Gastroesophageal sphincter (tissue), 4 donors: ENCODE measurements around the gene ZMYND11. TPM values are rescaled to one million over a fixed set of nuclear protein-coding genes. Genes with fewer than 3 reads are reported as not detected.

Experiments
- ATAC-seq: fragments of 150-250 bp; one replicate; pipeline ENCODE4 v1.9.1; 2016; ENCODE audit warnings: mild to moderate bottlenecking, moderate library complexity
- H3K27ac ChIP-seq, 4 donors: fragments of 200-600 bp; sonication (generic) in 3 of 4; 1 replicate in 3 of 4; 2 replicates in 1 of 4; pipeline ENCODE4 v1.5.1; 2016 to 2019
- H3K27me3 ChIP-seq: fragments of 200-600 bp; sonication (generic); one replicate; pipeline ENCODE4 v1.5.1; 2019
- H3K36me3 ChIP-seq, 2 donors: fragments of 200-600 bp; sonication (generic); one replicate each; pipeline ENCODE4 v1.5.1; 2019; ENCODE audit warnings: control low read depth in 1 of 2
- H3K4me1 ChIP-seq, 3 donors: fragments of 200-600 bp; sonication (generic); 1 replicate in 2 of 3; 2 replicates in 1 of 3; pipeline ENCODE4 v1.5.1; 2016 to 2019; ENCODE audit warnings: control low read depth in 2 of 3
- H3K4me3 ChIP-seq, 2 donors: fragments of 200-600 bp; sonication (generic); one replicate each; pipeline ENCODE4 v1.5.1; 2019; ENCODE audit warnings: mild to moderate bottlenecking in 1 of 2, moderate library complexity in 1 of 2
- H3K9me3 ChIP-seq, 3 donors: fragments of 200-600 bp; sonication (generic); one replicate each; pipeline ENCODE4 v1.5.1; 2017 to 2019; ENCODE audit warnings: control low read depth in 2 of 3
- EP300 ChIP-seq: sonication (generic); formaldehyde crosslinking; IDR thresholded peaks from one replicate; pipeline ENCODE4 v1.6.1; 2017; ENCODE audit warnings: antibody characterized with exemption, mild to moderate bottlenecking
- POLR2A ChIP-seq, 2 donors: fragments of 450-650 bp; IDR thresholded peaks; one replicate each; pipeline ENCODE4 v1.6.1; 2017; ENCODE audit warnings: antibody characterized with exemption in 2 of 2, mild to moderate bottlenecking in 2 of 2, moderate library complexity in 1 of 2
- POLR2AphosphoS5 ChIP-seq: sonication (generic); formaldehyde crosslinking; IDR thresholded peaks from one replicate; pipeline ENCODE4 v1.6.1; 2017; ENCODE audit warnings: antibody characterized with exemption
- WGBS, 2 donors: methylation state at CpG; one replicate each; pipeline ENCODE4 v1.1.5; 2018; ENCODE audit warnings: low coverage in 1 of 2; 5-methylcytosine and 5-hydroxymethylcytosine counted together
- total RNA-seq, 4 donors: library from RNA; depleted of rRNA; stranded (reverse); fragments of >200 nt; gene quantifications; one replicate each; pipeline ENCODE4 v1.1.0, GENCODE V29; 2016
- TF ChIP-seq, protein P1 (sequence below), 4 experiments: fragments of 200-600 bp in 2 of 4; fragments of 450-650 bp in 2 of 4; sonication (generic) in 1 of 4; IDR thresholded peaks; one replicate each; pipeline ENCODE4 v1.5.1; 2017 to 2019; ENCODE audit warnings: antibody characterized with exemption in 4 of 4, mild to moderate bottlenecking in 2 of 4, moderate library complexity in 2 of 4

Gene ZMYND11
- total RNA-seq, 4 donors from 2014 or later: 131 to 176 (median 166) TPM

DNA sequence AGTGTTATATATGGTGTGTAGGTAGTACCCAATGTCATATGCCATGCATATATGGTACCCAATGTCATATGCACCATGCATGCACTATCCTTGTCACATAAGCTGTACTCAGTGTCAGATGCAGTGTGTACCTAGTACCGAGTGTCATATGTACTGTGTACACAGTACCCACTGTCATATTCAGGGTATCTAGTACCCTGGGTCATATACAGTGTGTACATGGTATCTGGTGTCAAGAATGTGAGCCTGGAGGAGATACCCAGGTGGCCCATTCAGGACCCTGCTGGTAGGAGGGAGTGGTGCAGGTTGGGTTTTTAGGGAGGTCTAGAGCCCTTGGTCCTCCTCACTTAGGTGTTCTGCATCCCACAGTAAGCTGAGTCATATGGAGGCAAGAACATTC, 1.8 kb downstream of the ZMYND11 start:
- H3K36me3 ChIP-seq: no peaks in the 10 kb centered on the region
- no peaks in the 10 kb centered on the region for H3K27me3 ChIP-seq
- H3K4me3 ChIP-seq: peak overlapping the region in 1 of 2 donors; percentile 72
- peak overlapping the region in 1 of 4 donors; percentile 99 for H3K27ac ChIP-seq
- no peak for ATAC-seq
- peaks cover 7 to 70% (median 18%) of the 10 kb centered on the region in 3 donors for H3K4me1 ChIP-seq
- no peaks in the 10 kb centered on the region for H3K9me3 ChIP-seq
- WGBS, 2 donors: 80% methylated on average over 1 of the region's 1 CpG; no CpG with 5 or more reads in 1 of the 2 donors
- TF ChIP-seq EP300 (no peak), POLR2A (IDR thresholded peaks at IDR 0.05) (no peak), POLR2AphosphoS5 (no peak)
- TF ChIP-seq, protein P1, sequence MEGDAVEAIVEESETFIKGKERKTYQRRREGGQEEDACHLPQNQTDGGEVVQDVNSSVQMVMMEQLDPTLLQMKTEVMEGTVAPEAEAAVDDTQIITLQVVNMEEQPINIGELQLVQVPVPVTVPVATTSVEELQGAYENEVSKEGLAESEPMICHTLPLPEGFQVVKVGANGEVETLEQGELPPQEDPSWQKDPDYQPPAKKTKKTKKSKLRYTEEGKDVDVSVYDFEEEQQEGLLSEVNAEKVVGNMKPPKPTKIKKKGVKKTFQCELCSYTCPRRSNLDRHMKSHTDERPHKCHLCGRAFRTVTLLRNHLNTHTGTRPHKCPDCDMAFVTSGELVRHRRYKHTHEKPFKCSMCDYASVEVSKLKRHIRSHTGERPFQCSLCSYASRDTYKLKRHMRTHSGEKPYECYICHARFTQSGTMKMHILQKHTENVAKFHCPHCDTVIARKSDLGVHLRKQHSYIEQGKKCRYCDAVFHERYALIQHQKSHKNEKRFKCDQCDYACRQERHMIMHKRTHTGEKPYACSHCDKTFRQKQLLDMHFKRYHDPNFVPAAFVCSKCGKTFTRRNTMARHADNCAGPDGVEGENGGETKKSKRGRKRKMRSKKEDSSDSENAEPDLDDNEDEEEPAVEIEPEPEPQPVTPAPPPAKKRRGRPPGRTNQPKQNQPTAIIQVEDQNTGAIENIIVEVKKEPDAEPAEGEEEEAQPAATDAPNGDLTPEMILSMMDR (IDR thresholded peaks at IDR 0.05): peak in 3 of 4 experiments; percentile 20 to 23 (median 21)

GRCh38 chr10:137606-138005, 2.4 kb downstream of the ZMYND11 start:
- Histone ChIP-seq H3K9me3 (no peaks in the 10 kb centered on the region), H3K27me3 (no peaks in the 10 kb centered on the region), H3K4me3 (no peak overlapping the region), H3K27ac (no peak overlapping the region), H3K36me3 (no peaks in the 10 kb centered on the region), H3K4me1 (peaks cover 7 to 70% (median 18%) of the 10 kb centered on the region in 3 donors)
- TF ChIP-seq EP300 (no peak), POLR2A (IDR thresholded peaks at IDR 0.05) (no peak), POLR2AphosphoS5 (no peak)
- ATAC-seq: no peak

DNA sequence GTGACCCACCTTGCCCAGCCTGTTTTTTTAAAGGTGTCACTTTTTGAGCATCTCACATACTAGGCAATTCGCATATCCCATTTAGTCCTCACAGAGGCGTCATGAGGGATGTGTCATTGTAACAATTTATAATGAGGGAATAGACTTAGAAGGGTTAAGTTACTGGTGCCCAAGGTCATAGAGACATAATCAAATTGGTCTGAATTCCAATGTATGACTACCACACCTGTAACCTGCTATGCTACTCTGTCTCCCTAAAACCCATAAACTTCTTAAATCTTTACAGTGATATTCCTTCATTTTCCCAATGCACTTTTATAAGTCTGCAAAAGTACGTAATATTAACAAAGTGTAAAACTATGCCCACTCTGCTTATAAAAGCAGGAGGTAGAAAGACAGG, 7.1 kb downstream of the ZMYND11 start:
- Histone ChIP-seq H3K4me3 (no peak overlapping the region), H3K27me3 (no peaks in the 10 kb centered on the region), H3K9me3 (no peaks in the 10 kb centered on the region), H3K27ac (no peak overlapping the region), H3K4me1 (peaks cover under 1 to 71% (median 3%) of the 10 kb centered on the region in 3 donors), H3K36me3 (no peaks in the 10 kb centered on the region)
- 50 to 71% methylated on average over 1 to 3 of the region's 3 CpGs for WGBS, 2 donors
- TF ChIP-seq, protein P1 (IDR thresholded peaks at IDR 0.05): no peak
- no peak for TF ChIP-seq EP300
- no peak for TF ChIP-seq POLR2A (IDR thresholded peaks at IDR 0.05)
- no peak for TF ChIP-seq POLR2AphosphoS5
- ATAC-seq: no peak

DNA sequence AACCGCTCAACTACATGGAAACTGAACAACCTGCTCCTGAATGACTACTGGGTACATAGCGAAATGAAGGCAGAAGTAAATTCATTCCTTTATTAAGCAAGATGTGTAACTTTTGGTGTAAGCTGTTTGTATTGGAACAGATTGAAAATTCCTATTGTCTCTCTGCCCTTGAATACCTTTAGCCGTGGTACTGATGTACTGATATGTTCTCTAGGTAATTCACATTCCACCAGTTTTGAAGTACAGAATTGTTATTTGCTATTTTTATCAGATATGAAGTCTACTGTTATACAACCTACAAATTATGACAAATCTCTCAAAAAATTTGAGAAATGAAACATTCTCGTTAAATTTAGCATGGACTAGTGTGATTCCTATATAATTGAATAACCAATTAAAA, 17.7 kb downstream of the ZMYND11 start:
- H3K27me3 ChIP-seq: no peaks in the 10 kb centered on the region
- no peak overlapping the region for H3K27ac ChIP-seq
- H3K9me3 ChIP-seq: no peaks in the 10 kb centered on the region
- 95 to 100% methylated on average over 3 to 4 of the region's 4 CpGs for WGBS, 2 donors
- H3K4me1 ChIP-seq: no peaks in the 10 kb centered on the region
- no peak overlapping the region for H3K4me3 ChIP-seq
- TF ChIP-seq POLR2A (IDR thresholded peaks at IDR 0.05) (no peak), EP300 (no peak), POLR2AphosphoS5 (no peak)
- TF ChIP-seq, protein P1 (IDR thresholded peaks at IDR 0.05): no peak
- no peaks in the 10 kb centered on the region for H3K36me3 ChIP-seq
- ATAC-seq: no peak

DNA sequence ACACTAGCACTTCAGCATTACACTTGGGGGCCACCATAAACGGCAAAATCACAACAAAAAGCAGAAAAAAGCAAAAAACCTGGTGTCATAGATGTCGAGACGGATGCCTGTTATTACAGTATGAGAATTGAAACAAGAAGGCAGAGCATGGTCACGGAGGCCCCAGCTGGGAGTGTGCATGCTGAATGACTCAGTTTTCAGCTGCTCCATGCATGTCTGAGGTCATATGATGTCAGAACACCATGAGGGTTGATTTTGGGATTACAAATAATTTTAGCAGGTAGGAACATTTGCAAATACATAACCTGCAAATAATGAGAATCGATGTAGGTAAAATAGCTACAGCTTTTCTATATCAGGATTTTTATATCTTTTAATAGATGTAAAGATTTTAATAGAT, 19.1 kb downstream of the ZMYND11 start:
- ATAC-seq: no peak
- Histone ChIP-seq H3K4me1 (no peaks in the 10 kb centered on the region), H3K36me3 (no peaks in the 10 kb centered on the region), H3K9me3 (no peaks in the 10 kb centered on the region), H3K27ac (no peak overlapping the region), H3K4me3 (no peak overlapping the region), H3K27me3 (no peaks in the 10 kb centered on the region)
- 76 to 89% methylated on average over 3 to 5 of the region's 5 CpGs for WGBS, 2 donors
- TF ChIP-seq POLR2AphosphoS5 (no peak), EP300 (no peak), POLR2A (IDR thresholded peaks at IDR 0.05) (no peak)
- TF ChIP-seq, protein P1 (IDR thresholded peaks at IDR 0.05): no peak
